ENCODE data around the gene RPLP2.

RPLP2 gene

DNA sequence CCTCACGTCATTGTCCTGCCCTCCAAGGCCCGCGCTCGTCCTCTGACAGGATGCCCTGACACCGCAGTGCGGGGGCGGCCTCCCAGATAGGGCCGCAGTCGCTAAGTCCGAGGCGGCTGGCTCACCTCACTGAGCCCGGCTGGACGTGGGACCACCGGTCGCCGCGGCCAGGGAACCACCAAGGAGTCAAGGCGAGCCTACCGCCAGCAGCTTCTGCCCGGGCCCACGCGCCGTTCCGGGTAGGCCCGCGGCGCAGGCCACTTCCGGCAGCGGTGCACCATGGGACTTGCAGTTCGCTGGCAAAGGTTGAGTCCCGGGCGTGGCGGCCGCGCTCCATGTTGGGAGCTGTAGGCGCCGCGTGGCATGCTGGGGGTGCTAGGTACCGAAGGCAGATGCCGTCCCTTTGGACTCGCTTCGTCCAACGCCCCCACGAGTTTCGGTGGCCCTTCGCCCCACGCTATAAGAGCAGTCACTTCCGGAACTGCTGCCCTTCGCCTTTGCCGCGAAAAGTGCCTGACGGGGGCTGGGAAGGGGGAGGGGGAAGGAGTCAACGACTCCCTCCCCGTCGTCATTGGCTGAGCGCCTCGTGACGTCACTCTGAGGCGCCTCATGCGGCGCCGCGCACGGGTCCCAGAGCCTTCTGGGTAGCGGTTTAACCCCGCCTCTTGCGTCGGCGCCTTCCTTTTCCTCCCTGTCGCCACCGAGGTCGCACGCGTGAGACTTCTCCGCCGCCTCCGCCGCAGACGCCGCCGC lies at the start of gene RPLP2:
Gene RPLP2 (plus strand): TSS at position 681 of the 753 bp plus-strand sequence. CDS start 268 bp downstream, outside the sequence.
- peak; percentile 95 to 98 (median 96) for DNase-seq (ENCODE audit: low read depth in 3 of 3)

DNA sequence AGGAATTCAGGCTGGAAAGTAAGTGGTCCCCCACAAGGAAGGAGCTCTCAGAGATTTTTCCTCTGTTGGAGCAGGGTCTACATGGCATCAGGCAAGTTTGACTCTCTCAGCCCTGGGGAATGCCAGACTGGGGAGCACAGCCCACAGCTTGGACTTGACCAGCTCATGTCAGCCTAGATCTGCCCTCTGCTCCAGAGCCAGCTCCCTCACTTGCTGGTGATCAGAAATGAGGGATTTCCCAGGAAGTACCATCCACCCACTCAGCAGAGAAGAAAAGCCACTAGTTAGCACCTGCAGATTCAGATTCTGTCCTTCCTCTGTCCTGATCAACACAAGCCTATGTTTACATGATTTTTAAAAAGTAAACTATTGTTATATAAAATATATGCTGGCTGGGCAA lies 49.5 kb upstream of the RPLP2 start:
- DNase-seq (ENCODE audit: low read depth in 3 of 3): no peak

DNA sequence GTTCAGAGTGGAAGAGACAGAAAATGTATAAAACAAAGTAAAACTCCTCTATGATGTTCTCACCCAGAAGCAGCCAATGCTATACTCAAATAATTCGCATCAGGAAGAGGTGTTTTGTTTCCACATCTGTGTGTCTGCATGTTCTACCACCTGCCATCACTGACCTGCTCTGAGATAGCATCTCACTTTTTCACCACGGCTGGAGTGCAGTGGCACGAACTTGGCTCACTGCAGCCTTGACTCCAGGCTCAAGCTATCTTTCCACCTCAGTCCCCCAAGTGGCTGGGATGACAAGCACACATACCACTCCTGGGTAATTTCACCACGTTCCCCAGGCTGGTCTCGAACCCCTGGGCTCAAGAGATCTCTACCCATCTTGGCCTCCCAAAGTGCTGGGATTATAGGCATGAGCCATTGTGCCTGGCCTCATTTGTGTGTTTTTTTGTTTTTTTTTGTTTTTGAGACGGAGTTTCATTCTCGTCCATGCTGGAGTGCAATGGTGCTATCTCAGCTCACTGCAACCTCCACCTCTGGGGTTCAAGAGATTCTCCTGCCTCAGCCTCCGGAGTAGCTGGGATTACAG lies 48.1 kb upstream of the RPLP2 start:
- no peak for DNase-seq (ENCODE audit: low read depth in 3 of 3)

DNA sequence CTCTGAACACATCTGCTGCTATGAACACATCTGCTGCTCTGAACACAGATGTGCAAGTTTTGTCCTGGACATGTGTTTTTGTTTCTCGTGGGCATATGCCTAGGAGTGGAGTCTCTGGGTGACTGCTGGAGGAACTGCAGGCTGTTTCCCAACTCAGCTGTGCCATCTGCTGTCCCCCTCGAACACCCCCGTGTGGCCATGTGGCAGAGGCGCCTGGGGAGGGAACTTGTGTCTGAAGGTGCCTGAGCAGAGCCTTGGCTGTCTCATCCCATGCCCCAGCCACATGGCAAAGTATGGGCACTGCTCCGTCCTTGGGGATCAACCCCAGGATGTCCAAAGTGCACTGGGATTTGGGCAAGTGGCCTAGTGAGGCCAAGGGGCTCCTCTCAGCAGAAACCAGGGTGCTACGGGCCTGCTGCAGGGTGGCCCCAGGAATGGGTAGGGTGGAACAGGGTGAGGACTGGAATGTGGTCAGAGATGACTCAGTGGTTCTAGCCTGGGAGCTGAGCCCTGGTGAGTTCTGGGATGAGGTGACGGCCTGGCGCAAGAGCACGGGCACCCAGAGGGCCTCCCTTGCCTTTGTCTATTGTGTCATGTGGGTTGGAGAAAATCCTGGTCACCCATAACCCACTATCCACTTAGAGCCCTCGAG lies 47.2 kb upstream of the RPLP2 start:
- DNase-seq (ENCODE audit: low read depth in 3 of 3): no peak

DNA sequence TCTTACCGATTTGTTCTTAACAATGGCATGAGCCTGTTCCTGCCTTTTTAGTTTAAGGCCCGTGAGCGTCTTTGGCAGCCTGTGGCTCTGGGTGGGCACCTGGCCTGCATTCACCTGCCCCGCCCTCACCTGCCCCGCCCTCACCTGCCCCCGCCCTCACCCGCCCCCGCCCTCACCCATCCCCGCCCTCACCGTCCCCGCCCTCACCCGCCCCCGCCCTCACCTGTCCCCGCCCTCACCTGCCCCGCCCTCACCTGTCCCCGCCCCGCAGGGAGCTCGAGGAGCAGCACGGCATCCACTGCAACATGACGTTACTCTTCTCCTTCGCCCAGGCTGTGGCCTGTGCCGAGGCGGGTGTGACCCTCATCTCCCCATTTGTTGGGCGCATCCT lies 46.7 kb upstream of the RPLP2 start:
- no peak for DNase-seq (ENCODE audit: low read depth in 3 of 3)

DNA sequence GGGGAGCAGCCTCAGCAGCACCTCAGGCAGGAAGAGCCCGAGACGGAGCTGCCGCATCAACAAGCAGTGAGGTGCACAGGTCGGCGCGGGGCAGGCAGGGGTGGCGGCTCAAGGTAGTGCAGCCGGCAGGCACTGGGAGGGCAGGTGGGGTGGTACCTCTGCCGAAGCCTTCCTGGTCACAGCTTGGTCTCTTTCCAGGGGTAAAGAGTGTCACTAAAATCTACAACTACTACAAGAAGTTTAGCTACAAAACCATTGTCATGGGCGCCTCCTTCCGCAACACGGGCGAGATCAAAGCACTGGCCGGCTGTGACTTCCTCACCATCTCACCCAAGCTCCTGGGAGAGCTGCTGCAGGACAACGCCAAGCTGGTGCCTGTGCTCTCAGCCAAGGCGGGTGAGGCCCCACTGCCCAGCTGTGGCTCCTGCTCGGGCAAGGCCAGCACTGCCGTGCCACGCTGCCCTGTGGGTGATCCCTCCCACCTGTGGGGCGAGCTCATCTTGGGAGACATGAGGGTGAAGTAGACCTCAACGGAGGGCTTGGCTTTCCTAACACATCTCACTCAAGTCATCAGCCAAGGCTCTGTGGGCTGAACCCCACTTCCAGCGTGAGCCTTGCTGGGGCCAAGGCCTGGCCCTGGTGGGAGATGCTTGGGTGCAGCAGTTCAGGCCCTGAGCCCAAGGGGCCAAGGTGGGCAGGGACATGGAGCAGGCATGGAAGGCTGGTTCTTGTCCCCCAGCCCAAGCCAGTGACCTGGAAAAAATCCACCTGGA lies 46.0 kb upstream of the RPLP2 start:
- no peak for DNase-seq (ENCODE audit: low read depth in 3 of 3)

DNA sequence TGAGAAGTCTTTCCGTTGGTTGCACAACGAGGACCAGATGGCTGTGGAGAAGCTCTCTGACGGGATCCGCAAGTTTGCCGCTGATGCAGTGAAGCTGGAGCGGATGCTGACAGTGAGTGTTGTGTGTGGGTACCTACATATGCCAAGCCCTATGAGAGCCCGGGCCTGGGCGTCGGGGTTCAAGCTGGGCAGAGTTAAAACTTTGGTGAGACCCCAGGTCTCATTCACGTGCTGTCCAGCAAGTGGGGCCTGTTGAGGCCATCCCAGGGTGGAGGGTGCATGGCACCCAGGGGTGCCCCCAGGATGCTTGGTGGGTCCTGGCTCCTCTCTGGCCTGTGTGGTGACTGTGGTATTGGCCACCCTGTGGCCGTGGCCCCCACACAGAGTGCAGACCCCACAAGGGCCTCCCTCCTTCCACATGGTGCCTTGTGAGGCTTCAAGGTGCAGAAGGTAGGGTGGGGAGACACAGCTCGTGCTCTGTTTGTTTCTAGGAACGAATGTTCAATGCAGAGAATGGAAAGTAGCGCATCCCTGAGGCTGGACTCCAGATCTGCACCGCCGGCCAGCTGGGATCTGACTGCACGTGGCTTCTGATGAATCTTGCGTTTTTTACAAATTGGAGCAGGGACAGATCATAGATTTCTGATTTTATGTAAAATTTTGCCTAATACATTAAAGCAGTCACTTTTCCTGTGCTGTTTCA lies 45.3 kb upstream of the RPLP2 start:
- no peak for DNase-seq (ENCODE audit: low read depth in 3 of 3)

- DNase-seq (ENCODE audit: low read depth in 3 of 3): peak in 1 of 3 experiments; percentile 58
Observed at GRCh38 chr11:765025-765801, 44.6 kb upstream of the RPLP2 start.

GRCh38 chr11:765802-766091 lies 44.0 kb upstream of the RPLP2 start:
- no peak for DNase-seq (ENCODE audit: low read depth in 3 of 3)

GRCh38 chr11:766106-766935 lies 43.4 kb upstream of the RPLP2 start:
- DNase-seq (ENCODE audit: low read depth in 3 of 3): no peak

DNA sequence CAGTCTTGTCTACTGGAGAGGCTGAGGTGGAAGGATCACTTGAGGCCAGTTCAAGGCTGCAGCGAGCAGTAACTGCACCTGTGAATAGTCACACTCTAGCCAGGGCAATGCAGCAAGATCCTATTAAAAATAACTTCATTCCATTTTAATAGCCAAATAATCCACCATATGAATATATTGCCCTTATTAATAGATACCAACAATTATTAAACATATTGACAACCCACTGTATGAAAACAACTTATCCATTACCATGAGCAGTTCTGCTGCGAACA lies 42.9 kb upstream of the RPLP2 start:
- DNase-seq (ENCODE audit: low read depth in 3 of 3): no peak

GRCh38 chr11:767238-767637 lies 42.5 kb upstream of the RPLP2 start:
- no peak for DNase-seq (ENCODE audit: low read depth in 3 of 3)

DNA sequence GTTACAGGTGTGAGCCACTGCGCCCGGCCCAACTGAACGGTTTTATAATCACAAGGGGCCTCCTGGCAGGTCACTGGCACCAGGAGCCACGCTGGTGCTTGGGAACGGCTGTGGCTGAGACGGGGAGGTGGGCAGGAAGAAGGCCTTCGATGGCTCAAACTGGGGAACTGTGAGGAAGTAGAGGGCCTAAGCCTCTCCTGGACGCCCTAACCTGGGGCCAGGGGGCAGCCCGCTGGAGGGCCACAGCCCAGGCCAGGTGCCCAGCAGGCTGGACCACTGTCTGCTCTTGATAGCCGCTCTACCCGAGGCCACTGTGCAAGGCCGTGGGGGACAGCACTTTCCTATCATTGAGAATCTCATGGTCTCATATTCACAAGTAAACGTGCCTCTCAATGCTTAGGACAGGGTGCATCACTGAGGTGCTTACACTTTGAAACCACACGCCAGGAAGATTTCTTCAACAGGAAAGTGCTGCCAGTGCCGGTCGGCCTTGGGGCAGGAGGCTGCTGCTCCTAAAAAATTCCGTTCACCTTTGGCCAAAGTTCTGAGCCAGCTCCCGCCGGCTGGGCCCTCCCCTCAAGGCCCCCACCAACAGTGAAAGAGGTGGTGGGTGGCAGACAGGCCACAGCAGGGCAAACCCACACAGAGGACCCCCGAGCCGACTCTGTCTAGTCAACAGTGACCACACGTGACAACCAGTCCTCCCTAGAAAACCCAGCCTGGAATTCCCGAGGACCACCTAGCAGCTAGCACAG lies 39.7 kb upstream of the RPLP2 start:
- no peak for DNase-seq (ENCODE audit: low read depth in 3 of 3)

GRCh38 chr11:770642-771616 lies 38.8 kb upstream of the RPLP2 start:
- DNase-seq (ENCODE audit: low read depth in 3 of 3): no peak

DNA sequence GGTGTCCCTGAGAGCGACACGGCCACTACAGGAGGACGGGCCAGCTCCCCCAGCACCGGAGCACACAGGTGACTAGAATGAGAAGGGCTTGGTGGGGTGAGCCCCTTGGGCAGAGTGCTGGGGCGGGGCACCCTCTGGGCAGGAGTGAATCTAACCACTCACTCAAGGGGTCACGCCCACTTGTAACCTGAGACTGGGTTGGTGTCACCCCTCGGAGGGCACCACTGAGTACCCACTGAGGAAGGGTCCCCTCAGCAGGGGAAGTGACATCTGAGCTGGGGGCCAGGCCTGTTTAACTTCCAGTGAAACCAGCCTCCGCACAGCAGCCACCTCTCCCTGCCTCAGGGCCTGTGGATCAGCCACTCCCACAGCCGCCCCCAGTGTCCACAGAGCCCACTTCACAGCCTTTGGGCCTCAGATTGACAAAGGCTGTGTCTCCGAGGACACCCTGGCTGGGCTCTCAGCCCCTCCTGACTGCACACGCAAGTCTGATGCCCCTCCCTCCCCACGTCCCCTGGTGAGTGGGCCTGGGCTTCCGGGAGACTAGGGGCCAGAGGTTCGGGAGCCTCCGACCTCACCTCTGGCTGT lies 38.1 kb upstream of the RPLP2 start:
- no peak for DNase-seq (ENCODE audit: low read depth in 3 of 3)

DNA sequence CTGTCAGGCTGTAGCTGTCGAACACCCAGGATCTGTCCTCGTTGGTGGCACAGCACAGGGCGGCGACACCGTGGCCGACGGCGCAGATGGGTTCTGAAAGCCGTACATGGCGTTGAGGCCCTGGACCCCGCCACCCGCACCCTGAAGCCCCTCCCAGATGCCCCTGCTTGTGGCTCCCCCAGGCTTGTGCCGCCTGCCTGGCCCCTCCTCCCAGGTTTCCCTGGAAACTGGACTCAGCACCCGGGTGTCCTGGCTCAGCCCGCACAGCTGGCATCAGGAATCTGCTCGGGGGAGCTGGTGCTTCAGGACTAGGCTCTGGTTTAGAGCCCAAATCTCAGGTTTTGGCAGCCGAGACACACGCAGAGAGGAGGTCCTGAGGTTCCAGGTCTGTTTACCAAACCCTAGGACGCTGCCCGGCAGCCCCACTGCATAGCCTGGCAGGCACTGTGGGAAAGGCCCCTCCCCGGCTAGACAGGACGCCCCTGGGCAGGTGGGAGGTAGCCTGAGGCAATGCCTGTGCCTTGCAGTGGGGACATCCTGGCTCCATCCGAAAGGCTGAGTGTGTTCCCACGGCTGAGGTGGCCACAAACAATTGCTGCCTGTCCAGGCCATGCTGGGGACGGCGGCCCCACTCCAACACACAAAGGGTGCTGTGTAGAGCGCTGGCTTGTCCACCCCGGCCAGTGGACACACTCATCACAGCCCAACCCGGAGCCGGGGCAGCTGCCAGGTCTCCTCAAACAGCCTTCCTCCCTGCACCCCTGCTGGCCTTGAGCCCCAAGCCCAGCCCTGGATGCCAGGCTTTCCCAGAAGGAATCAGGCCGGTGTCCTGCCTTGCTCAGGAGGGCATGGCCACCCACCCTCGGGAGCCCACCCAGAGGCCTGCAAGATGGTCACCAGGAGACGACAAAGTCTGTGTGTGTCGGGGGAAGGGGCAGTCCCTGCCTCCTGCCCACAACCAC lies 37.1 kb upstream of the RPLP2 start:
- no peak for DNase-seq (ENCODE audit: low read depth in 3 of 3)

DNA sequence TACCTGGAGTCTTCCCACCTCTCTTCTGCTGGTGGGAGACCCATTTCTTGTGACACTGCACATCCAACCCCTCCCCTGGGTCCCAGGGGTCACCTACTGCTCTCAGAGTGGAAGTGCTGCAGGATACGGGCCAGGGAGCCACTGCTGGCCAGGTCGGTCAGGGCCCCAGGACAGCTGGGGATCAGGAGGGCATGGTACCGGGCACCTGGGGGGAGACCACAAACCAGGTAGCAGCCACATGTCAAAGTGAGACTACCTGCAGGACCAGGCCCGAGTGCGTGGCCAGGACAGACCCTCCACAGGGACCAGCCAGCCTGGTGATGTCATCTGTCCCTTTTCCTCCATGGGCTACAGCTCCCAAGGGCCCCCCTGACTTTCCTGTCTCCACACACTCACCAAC lies 36.3 kb upstream of the RPLP2 start:
- no peak for DNase-seq (ENCODE audit: low read depth in 3 of 3)
